ENCODE results near the gene MYL12A.
"Not testable (repeated sequence)": the region's sequence is repeated elsewhere in the genome, so short reads cannot be mapped to it uniquely, and the experiment has no call there.

GRCh38 chr18:3220868-3221267 is 26.7 kb upstream of the MYL12A start:
- TF ChIP-seq ATF3 (IDR thresholded peaks at IDR 0.05); EGR1 (IDR thresholded peaks at IDR 0.05; ENCODE audit: low read depth); CTCF (IDR thresholded peaks at IDR 0.05 in 2 of 3, conservative IDR thresholded peaks at IDR 0.05 in 1 of 3; ENCODE audit: borderline replicate concordance in 1 of 3, insufficient read depth in 1 of 3, low read depth in 2 of 3, low read length in 2 of 3); ZBTB33 (IDR thresholded peaks at IDR 0.05; ENCODE audit: extremely low read depth, insufficient replicate concordance, low read length); EZH2phosphoT487 (IDR thresholded peaks at IDR 0.05; ENCODE audit: borderline replicate concordance); POLR2A (IDR thresholded peaks at IDR 0.05; ENCODE audit: borderline replicate concordance, extremely low read depth, insufficient read depth, insufficient read length): not testable (repeated sequence)

Data from HCT116 (cell line).